Stomach (tissue), 4 donors: Measurements from ENCODE around the gene ADTRP.

Experiments used
- EP300 ChIP-seq: sonication (generic); formaldehyde crosslinking; IDR thresholded peaks from one replicate; pipeline ENCODE4 v1.6.1; 2017; ENCODE audit warnings: antibody characterized with exemption
- POLR2A ChIP-seq, 4 donors: fragments of 450-650 bp; IDR thresholded peaks; one replicate each; pipeline ENCODE4 v1.6.1; 2016; ENCODE audit warnings: antibody characterized with exemption in 4 of 4, control low read depth in 2 of 4, mild to moderate bottlenecking in 1 of 4, moderate library complexity in 1 of 4
- POLR2AphosphoS5 ChIP-seq, 3 donors: sonication (generic); formaldehyde crosslinking; IDR thresholded peaks; one replicate each; pipeline ENCODE4 v1.6.1; 2016; ENCODE audit warnings: antibody characterized with exemption in 3 of 3
- TF ChIP-seq, protein P1 (sequence below), 7 experiments: fragments of 450-650 bp in 4 of 7; fragments of 200-600 bp in 3 of 7; sonication (generic) in 3 of 7; IDR thresholded peaks; one replicate each; pipeline ENCODE4 v1.5.1; 2016 to 2019; ENCODE audit warnings: antibody characterized with exemption in 7 of 7, control low read depth in 2 of 7, mild to moderate bottlenecking in 1 of 7

DNA sequence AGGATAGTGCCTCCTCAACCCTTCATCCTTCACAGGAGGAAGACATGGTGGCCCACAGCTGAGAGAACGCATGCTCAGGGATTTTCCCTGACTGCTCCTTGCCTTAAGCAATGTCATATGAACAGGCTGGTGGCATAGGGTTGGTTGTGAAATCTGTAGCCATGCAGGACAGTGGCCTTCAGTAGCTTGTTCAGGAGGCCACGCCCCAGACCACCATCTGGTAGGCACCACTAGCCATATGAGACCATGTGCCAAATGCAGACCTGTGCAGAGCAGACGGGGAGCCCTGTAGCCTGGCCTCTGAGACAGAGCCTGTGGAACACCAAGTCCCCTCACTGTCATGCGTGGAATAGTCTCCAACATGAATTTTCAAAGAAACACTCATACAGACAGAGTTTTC, 76.5 kb downstream of the ADTRP start:
- TF ChIP-seq, protein P1, sequence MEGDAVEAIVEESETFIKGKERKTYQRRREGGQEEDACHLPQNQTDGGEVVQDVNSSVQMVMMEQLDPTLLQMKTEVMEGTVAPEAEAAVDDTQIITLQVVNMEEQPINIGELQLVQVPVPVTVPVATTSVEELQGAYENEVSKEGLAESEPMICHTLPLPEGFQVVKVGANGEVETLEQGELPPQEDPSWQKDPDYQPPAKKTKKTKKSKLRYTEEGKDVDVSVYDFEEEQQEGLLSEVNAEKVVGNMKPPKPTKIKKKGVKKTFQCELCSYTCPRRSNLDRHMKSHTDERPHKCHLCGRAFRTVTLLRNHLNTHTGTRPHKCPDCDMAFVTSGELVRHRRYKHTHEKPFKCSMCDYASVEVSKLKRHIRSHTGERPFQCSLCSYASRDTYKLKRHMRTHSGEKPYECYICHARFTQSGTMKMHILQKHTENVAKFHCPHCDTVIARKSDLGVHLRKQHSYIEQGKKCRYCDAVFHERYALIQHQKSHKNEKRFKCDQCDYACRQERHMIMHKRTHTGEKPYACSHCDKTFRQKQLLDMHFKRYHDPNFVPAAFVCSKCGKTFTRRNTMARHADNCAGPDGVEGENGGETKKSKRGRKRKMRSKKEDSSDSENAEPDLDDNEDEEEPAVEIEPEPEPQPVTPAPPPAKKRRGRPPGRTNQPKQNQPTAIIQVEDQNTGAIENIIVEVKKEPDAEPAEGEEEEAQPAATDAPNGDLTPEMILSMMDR (IDR thresholded peaks at IDR 0.05), result no peak
- TF ChIP-seq POLR2A (IDR thresholded peaks at IDR 0.05), result no peak
- TF ChIP-seq POLR2AphosphoS5 (IDR thresholded peaks at IDR 0.05), result no peak
- no peak for TF ChIP-seq EP300
